ELF-1 (cell line): ENCODE measurements around the gene LMTK3.
"Not testable (repeated sequence)": the region's sequence is repeated elsewhere in the genome, so short reads cannot be mapped to it uniquely, and the experiment has no call there.

Source experiments
- DNase-seq: peaks from one replicate; pipeline ENCODE4 v3.0.0-alpha.2; 2016; ENCODE audit warnings: low read depth, low spot score

The LMTK3 gene

DNA sequence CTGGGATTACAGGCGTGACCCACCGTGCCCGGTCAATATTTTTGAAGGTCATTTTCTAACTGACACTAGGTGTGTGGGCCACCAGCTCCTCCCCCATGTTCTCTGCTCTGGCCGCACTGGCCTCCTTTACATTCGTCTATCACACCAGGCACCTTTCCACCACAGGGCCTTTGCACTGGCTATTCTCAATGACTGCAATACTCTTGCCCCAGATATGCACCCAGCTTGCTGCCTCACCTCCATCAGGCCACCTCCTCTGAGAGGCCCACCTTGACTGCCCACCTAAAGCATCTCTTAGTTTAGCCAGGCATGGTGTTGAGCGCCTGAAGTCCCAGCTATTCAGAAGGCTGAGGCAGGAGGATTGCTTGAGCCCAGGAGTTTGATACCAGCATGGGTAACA, 30.2 kb upstream of the LMTK3 start:
- no peak for DNase-seq

DNA sequence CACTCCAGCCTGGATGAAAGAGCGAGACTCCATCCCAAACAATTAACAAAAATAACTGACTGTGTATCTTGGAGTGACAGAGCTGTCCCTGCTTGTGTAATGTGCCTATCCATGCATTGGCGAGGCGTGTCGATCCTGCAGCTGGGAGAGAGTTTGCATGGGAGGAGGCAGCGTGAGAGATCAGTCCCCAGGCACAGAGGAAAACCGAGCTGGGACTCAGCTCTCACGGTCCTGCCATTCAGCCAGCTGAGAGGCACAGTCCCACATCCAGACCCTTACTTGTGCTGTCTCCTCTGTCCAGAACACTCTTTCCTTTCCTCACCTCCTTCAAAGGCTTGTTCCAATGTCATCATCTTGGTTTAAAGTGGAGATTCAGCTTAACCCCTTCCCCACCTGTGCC, 28.5 kb upstream of the LMTK3 start:
- DNase-seq: no peak

DNA sequence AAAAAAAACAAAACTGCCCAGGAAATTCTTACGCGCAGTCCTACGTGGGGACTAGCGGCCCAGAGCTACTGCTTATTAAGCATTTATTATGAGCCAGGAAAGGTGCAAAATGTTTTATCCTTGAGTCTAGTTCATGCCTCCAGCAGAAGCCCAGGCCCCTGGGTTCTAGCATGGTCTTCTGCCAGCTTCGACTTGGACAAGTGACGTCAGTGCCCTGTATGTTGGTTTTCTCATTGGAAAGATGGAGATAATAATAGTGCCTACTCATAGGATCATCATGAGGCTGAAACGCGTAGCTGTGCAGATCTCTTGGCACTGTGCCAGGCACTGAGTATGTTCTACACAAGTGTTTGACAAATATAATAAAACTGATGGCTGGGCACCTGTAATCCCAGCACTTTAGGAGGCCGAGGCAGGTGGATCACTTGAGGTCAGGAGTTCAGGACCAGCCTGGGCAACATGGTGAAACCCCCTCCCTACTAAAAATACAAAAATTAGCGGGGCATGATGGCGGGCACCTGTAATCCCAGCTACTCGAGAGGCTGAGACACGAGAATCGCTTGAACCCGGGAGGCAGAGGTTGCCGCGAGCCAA, 28.0 kb upstream of the LMTK3 start:
- no peak for DNase-seq

DNA sequence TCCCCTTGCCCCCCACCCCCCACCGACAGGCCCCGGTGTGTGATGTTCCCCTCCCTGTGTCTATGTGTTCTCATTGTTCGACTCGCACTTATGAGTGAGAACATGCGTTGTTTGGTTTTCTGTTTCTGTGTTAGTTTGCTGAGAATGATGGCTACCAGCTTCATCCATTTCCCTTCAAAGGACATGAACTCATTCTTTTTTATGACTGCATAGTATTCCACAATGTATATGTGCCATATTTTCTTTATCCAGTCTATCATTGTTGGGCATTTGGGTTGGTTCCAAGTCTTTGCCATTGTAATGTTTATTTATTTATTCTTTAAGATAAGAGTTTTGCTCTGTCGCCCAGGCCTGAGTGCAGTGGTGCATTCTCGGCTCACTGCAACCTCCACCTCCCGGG, 26.4 kb upstream of the LMTK3 start:
- DNase-seq: not testable (repeated sequence)

DNA sequence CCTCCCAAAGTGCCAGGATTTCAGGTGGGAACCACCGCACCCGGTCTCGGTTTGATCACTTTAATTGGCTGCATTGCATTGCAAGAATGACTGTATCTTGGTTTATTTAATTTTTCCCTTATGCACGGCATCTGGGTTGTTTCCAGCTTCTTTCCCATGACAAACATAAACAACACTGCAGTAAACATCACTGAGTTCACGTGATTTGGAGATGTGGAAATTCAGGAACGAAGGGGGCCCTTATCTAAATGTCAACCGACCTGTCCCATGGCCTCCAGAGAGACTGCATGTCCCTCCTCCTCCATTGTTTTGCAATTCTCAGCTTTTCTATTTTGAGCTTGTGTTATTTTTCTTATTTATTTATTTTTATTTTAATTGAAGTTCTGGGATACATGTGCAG, 25.9 kb upstream of the LMTK3 start:
- DNase-seq: no peak

DNA sequence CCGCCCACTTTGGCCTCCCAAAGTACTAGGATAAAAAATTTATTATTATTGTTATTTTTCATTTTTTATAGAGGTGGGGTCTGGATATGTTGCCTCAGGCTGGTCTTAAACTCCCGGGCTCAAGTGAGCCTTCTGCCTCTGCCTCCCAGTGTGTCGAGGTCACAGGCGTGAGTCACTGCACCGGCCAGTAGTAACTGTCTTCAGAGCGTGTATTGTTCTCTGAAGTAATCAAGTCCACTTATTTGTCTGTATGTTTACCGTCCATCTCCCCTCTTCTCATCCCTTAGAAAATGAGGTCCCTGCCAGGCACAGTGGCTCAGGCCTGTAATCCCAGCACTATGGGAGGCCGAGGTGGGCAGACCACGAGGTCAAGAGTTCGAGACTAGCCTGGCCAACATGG, 22.1 kb upstream of the LMTK3 start:
- DNase-seq: no peak

DNA sequence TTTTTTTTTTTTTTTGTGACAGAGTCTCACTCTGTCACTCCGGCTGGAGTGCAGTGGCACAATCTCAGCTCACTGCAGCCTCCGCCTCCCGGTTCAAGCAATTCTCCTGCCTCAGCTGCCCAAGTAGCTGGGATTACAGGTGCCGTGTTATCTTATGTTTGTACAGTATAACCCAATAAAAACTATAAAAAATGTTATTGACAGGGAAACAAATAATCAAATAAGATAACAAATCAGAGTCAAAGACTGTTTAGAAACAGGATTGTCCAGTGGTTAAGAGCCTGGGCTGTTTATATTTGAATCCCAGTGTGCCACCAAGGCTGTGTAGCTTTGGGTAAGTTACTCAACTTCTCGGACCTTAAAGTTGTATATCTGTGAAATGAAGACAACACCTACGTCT, 19.1 kb upstream of the LMTK3 start:
- no peak for DNase-seq

DNA sequence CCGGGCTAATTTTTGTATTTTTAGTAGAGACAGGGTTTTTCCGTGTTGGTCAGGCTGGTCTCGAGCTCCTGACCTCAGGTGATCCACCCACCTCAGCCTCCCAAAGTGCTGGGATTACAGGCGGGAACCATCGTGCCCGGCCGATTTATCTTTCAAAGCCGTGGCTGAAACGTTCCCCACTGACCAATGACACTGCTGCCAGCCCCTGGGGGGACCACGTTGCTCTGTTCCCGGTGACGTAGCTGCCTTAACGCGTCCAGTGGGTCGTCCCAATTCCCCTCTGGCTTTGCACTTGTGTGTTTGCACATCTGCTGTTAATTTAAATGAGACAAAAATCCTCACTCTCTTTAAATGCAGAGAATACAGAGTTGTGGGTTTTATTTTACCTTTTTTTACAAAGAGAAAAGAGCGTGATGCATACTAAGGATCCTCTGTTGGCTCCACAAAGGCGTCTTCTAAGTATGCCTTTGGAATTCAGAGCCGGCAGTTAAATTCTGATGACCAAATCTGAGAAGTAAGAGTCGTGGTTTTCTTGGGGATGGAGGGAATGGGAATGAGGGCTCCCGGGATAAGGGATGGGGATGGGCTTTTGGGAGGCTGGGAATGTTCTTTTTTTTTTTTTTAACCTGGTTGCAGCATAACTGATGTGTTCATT, 18.6 kb upstream of the LMTK3 start:
- DNase-seq: peak; percentile 51

DNA sequence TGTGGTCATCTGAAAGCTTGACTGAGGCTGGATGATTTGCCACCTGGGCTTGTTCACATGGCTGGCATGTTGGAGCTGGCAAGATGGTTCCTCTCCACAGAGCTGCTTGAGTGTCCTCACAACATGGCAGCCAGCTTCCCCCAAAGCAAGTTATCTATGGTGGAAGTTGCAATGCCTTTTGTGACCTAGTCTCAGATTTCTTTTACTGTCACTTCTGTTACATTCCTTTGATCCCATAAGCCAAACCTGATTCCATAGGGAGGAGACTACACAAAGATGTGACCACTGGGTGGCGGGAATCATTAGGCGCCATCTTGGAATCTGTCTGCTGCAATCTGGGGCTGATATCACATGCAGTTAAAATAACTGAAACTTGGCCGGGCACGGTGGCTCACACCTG, 17.5 kb upstream of the LMTK3 start:
- DNase-seq: no peak

DNA sequence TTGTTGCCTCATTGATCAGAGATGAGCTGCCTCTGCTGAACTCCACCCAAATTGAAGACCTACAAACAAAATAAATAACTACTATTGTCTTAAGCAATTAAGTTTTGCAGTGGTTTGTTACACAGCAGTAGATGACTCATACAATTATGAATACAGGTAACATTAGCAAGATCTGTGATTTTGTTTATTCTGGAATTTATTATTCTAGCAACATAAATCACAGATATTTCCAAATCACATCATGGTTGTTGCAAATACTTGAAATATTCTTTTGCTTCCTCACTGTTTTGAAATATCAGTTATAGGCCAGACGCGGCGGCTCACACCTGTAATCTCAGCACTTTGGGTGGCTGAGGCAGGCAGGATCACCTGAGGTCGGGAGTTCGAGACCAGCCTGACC, 13.1 kb upstream of the LMTK3 start:
- no peak for DNase-seq

DNA sequence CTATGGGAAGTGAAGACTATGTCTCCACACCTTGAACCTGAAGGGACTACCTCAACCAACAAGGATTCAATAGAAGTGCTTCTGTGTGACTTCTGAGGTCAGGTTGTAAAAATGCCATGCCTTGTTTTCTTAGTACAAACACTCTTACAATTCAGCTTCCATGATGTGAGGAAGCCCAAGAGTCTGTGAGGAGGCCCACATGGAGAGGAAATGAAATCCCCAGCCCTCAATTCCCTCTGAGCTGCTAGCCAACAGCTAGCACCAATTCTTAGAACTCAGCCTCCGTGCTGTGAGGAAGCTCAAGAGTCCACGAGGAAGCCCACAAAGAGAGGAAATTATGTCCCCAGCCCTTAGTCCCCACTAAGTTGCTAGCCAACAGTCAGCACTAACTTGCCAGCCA, 12.6 kb upstream of the LMTK3 start:
- no peak for DNase-seq

DNA sequence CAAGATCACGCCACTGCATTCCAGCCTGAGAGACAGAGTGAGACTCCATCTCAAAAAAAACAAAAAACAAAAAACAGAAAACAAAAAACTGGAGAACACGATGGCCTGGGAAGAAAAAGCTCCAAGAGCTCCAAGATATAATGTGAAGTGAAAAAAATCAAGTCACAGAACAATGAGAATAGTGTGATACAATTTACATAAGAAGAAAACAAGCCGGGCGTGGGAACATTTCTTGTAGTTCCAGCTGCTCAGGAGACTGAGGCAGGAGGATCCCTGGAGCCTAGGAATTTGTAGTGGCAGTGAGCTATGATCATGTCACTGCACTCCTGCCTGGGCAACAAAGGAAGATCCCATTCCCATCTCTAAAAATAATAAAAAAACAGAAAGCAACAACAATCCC, 8.5 kb upstream of the LMTK3 start:
- DNase-seq: no peak

DNA sequence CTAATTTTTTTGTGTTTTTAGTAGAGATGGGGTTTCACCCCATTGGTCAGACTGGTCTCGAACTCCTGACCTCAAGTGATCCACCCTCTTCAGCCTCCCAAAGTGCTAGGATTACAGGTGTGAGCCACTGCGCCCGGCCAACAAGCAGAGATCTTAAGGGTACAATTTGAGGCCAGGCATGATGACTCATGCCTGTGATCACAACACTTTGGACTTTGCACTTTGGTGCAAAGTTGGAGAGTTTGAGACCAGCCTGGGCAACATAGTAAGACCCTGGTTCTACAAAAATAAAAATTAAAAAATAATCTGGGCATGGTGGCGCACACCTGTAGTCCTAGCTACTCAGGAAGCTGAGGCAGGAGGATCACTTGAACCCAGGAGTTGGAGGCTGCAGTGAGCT, 7.8 kb upstream of the LMTK3 start:
- not testable (repeated sequence) for DNase-seq

DNA sequence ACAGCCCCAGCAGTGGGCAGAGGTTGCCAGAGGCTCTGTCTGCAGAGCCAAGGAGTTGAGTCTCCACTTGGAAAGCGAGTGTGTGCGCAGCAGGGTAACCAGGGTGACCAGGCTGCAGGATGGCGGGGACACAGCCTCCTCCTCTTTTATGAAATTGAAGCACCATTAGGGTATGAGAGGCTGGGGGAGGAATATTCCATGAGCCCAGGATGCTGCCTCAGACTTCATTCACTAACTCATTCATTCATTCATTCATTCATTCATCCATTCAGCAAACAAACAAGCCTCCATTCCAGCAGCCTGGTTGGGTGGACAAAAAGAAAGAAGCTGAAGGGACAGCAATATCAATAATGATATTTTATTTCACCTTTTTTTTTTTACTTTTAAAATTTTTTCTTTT, 6.6 kb upstream of the LMTK3 start:
- no peak for DNase-seq

DNA sequence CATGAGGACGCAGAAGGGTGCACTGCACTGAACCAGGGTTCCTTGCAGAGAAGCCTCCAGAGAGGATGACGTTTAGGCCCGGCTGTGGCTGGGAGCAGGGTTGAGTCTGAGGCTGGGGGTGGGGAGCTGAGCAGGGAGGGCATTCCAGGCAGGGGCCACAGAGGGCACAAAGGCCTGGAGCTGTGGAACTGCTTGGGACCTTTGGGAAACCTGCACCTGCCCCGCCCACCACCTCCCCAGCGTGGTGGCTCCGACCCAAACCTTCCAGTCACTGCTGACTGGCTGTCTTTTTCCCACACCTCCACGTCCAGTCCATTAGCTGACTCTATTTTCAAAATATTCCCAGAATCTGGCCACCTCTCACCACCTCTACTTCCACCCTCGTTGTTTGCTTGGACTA, 4.9 kb upstream of the LMTK3 start:
- DNase-seq: no peak

DNA sequence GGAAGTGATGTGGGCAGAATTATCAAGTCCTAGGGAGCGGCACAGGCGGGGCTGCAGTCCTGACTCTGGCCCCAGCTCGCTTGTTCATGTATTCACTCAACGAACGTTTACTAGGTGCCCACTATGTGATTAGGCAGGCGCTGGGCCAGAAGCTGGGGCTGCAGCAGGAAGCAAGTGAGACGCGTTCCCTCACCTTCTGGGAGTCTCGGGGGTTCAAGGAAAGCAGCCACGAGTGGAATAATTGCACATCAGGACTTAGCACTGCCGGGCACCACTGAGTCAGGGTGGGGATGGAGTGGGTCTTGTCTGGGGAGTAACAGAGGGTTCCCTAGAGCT, 2.5 kb upstream of the LMTK3 start:
- DNase-seq: no peak

DNA sequence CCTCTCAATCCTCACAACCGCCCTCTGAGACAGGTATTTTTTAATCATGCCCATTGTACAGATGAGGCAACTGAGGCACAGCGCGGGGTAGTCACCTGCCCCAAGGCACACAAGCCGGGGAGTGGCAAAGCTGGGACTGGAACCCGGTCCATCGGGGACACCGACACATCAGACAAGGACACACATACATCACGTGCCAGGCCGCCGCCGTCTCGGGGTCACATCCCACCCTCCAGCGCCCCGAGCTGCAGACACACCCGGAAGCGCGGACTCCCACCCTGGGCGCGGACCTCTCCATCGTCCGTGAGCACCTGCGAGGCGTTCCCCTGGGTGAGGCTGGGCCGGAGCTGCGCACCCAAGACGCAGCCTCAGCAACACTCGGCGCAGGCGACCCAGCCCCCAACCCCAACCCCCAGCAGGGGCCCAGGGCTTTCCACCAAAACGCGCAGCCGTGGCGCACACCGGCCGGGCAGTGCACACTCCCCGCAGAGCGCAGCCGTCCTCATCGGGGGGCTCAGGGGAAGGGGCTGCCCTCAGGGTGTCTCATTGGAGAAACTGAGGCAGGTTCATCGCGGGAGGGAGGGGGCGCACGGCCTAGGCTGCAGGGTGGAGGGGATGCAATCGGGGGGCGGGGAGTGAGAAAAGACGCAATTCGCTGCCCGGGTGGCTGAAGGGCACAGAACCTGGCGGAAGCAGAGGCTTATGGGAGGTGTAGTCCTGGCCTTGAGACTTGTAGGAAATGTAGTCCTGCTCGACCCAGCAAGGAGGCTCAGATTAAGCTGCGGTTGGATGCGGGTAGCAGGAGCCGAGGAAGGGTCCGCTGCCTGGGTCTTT, 1.9 kb upstream of the LMTK3 start:
- peak; percentile 79 for DNase-seq

DNA sequence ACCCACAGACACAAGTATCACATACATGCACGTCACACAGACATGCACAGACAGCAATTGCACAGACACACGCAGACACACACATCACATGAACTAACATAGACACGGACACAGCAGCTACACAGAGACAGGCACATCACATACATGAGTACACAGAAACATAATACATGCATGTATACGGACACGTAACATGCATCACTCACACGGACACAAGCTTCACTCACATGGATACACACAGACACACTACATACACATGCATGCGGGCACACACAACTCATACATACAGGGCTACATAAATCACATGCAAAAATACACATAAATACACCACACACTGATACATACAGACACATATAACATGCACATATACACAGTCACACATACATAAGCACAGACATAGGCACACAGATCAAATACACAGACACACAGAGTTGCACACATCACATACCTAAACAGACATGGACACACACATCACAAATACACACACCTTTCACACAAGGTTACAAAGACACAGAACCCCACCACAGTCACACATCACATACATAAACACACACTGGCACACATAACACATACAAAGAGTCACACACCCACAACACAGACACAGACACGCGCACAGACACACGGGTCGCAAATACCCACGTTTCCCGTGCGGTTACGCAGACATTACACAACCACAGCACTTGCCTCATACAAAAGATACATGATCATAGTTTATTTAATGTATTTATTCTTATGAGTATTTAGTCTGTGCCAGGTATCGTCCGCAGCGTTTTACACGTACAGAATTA, 1.1 kb upstream of the LMTK3 start:
- no peak for DNase-seq

DNA sequence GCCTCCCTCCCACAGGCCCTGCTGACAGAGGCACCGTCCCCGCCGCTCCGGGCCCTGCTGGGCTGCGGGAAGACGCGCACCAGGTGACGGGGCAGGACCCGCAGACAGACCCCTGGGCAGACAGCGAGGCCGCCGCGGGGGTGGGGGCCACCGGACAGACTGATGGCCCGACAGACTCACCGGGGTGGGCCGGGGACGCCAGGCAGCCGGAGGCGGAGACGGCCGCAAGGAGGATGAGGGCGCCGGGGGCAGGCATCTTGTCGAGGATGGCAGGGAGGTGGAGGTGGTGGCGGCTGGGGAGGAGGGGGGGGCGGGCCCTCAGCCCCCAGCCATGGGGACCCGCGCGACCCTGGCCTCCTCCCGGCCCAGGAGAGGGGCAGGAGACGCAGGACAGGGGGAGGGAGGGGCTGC, 309 bp downstream of the LMTK3 start:
- no peak for DNase-seq

DNA sequence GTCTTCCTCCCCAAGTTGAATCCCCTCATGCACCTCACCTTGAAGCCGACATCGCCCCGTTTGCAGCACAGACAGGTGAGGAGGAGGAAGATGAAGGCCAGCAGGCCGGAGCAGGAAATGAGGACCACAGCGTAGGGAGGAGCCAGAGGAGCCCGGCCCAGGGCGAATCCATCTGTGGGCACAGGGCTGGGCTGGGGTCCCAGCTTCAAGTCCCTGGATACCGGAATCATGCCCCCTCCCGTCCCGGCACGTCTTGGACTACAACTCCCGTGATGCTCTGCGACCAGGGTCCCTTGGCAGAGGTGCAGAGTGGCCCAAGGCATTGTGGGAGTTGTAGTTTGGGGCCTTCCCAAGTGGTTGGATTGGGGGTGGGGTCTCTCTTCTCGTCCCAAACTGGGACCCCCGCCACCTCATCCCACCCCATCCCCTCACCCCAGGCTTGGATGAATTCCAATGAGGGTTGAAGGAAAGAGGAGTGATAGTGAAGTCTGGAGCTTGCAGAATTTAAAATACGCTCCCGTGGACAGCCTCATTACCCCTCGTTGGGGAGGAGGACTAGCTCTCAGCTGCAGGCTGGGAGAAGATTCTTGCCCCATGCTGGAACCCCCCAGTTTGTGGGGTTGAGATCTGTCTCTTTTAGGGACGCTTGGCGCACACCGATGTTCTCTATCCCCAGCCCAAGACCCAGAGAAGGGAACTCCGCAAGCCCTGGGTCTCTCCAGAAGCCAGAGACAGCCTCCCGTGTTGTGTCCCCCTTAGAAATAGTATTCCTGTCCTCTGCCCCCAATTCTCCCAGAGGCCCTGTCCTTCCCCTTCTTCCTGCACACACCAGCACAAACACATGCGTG, 990 bp downstream of the LMTK3 start:
- DNase-seq: peak; percentile 64

DNA sequence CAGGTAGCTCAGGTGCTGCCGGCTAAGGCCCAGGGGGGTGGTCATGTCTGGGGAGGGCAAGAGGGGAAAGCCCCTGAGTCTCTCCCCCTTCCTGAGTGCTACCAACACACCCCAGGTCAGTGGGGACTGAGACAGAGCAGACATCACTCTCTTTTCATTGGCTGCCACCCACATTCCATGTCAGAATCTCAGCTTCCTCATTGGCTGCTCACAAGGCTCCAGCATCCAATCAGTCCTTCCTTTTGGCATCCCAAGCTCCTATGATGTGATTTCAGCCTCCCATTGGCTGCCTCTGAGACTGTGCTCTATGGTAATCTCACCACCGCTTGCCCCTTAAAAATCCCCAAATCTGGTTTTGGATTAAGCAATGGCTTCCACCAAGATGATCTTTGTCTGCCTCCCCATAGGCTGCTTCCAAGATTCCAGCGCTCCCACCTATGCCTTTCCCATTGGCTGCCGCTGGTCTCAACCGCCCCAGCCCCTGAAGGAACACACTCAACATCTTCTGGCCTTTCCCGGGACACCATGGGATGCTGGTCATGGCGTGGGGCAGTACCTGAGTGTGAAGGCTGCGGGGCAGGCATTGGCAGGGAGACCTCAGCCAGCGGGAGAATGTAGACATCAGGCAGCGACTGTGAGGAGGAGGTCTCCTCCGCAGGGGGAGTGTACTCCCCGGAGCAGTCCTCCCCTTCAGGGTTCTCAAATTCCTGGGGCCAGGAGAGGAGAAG, 2.0 kb downstream of the LMTK3 start:
- DNase-seq: peak; percentile 37
